Testis (tissue), 2 donors: ENCODE results near the gene VPS51.
"Not testable (repeated sequence)": the region's sequence is repeated elsewhere in the genome, so short reads cannot be mapped to it uniquely, and the experiment has no call there.

ENCODE experiments used
- POLR2A ChIP-seq: fragments of 450-650 bp; IDR thresholded peaks from one replicate; pipeline ENCODE4 v1.6.1; 2017; ENCODE audit warnings: antibody characterized with exemption, mild to moderate bottlenecking, moderate library complexity
- TF ChIP-seq, protein P1 (sequence below), 3 experiments: fragments of 450-650 bp in 2 of 3; fragments of 200-600 bp in 1 of 3; sonication (generic) in 1 of 3; IDR thresholded peaks; one replicate each; pipeline ENCODE4 v1.5.1; 2016 to 2019; ENCODE audit warnings: antibody characterized with exemption in 3 of 3, mild to moderate bottlenecking in 2 of 3, moderate library complexity in 1 of 3

DNA sequence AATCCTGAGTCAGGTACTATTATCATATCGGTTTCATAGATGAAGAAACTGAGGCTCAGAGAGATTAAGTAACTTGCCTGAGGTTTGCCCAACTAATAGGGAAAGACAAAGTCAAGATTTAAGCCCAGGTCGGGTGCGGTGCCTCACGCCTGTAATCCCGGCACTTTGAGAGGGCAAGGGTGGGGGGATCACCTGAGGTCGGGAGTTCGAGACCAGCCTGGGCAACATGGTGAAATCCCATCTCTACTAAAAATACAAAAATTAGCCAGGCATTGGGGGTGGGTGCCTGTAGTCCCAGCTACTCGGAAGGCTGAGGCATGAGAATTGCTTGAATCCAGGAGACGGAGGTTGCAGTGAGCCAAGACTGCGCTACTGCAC, 54.1 kb downstream of the VPS51 start:
- TF ChIP-seq, protein P1, sequence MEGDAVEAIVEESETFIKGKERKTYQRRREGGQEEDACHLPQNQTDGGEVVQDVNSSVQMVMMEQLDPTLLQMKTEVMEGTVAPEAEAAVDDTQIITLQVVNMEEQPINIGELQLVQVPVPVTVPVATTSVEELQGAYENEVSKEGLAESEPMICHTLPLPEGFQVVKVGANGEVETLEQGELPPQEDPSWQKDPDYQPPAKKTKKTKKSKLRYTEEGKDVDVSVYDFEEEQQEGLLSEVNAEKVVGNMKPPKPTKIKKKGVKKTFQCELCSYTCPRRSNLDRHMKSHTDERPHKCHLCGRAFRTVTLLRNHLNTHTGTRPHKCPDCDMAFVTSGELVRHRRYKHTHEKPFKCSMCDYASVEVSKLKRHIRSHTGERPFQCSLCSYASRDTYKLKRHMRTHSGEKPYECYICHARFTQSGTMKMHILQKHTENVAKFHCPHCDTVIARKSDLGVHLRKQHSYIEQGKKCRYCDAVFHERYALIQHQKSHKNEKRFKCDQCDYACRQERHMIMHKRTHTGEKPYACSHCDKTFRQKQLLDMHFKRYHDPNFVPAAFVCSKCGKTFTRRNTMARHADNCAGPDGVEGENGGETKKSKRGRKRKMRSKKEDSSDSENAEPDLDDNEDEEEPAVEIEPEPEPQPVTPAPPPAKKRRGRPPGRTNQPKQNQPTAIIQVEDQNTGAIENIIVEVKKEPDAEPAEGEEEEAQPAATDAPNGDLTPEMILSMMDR (IDR thresholded peaks at IDR 0.05), result not testable (repeated sequence)
- not testable (repeated sequence) for TF ChIP-seq POLR2A
